ENCODE results near the gene CCDC68. TPM values are rescaled to one million over a fixed set of nuclear protein-coding genes. Genes with fewer than 3 reads are reported as not detected.

CCDC68 gene
- total and polyA plus RNA-seq, 2 of the 4 experiments (the other 2 are of a cell fraction), result 0.46 to 0.54 TPM

- in situ Hi-C loops (cut with MboI; ENCODE audit: low sequenced_read_pairs), result loop anchor here (5.0 kb wide), 1 partner anchor 185 kb away; no protein-coding TSS in a partner anchor
- peak overlapping the region; percentile 4 for H2BK5ac ChIP-seq (ENCODE audit: low read depth, low read length, poor library complexity, severe bottlenecking)
- no peak overlapping the region for H3K9ac ChIP-seq (ENCODE audit: low read depth, low read length)
- intact Hi-C loops (cut with micrococcal nuclease), result loop anchor here (5.0 kb wide), 1 partner anchor 185 kb away; no protein-coding TSS in a partner anchor
- H3K27ac ChIP-seq (ENCODE audit: insufficient read depth, low read length), result peak overlapping the region; percentile 49; the same call in 1 of the 2 replicates
- peak overlapping the region; percentile 77 for H3K14ac ChIP-seq (replicated peaks; ENCODE audit: low read depth, low read length)
- H3K4me1 ChIP-seq (ENCODE audit: control insufficient read depth, insufficient read depth, low read length), result peaks cover 8% of the 10 kb centered on the region
- dilution Hi-C loops (cut with HindIII; ENCODE audit: low sequenced_read_pairs, unreplicated experiment), result no loop called here
- no peaks in the 10 kb centered on the region; a peak in 1 of 4 replicates for H3K79me1 ChIP-seq (ENCODE audit: low read depth in 1 of 2, low read length in 2 of 2)
- peaks cover 3% of the 10 kb centered on the region; the same call in 1 of the 2 replicates for H3K9me3 ChIP-seq (ENCODE audit: control insufficient read depth, insufficient read depth, low read length)
- H3K27me3 ChIP-seq (ENCODE audit: control insufficient read depth, insufficient read depth, low read length), result no peaks in the 10 kb centered on the region
- no CpG with 5 or more reads among the region's 4 CpGs for WGBS, 2 experiments (ENCODE audit: extremely low coverage in 2 of 2, insufficient read length in 1 of 2)
- peak overlapping the region; percentile 81 for H2BK120ac ChIP-seq (ENCODE audit: low read depth, low read length)
- peak overlapping the region; percentile 75 for H2BK20ac ChIP-seq (ENCODE audit: low read depth, low read length)
- ChIA-PET POLR2A (ENCODE audit: unreplicated experiment) (no interaction called here), CTCF (no interaction called here)
- peak overlapping the region; percentile 22 for H4K91ac ChIP-seq (ENCODE audit: insufficient read depth, low read depth, low read length)
- H3K56ac ChIP-seq (ENCODE audit: extremely low read depth, insufficient read depth, low read length), result no peak overlapping the region; the same call in 1 of the 2 replicates
- H3K23ac ChIP-seq (ENCODE audit: low read depth, low read length), result peak overlapping the region; percentile 31; the same call in 1 of the 2 replicates
- H4K5ac ChIP-seq (ENCODE audit: low read depth, low read length), result peak overlapping the region; percentile 81
- peak overlapping the region; percentile 46 for H2AK5ac ChIP-seq (ENCODE audit: low read depth, low read length)
- BruUV-seq (replicated peaks), result no TSS peak
- no peak for ATAC-seq (ENCODE audit: low read depth)
- H2AFZ ChIP-seq (replicated peaks; ENCODE audit: low read length, poor library complexity), result no peak overlapping the region
- peak overlapping the region; percentile 84 for H3K4ac ChIP-seq (ENCODE audit: low read depth, low read length)
- no peaks in the 10 kb centered on the region for H3K36me3 ChIP-seq (ENCODE audit: control insufficient read depth, insufficient read depth, low read length)
- H4K8ac ChIP-seq (ENCODE audit: low read depth in 2 of 2, low read length in 2 of 2), result peak overlapping the region; percentile 37 to 53; a peak in 2 of 4 replicates
- H3K18ac ChIP-seq (ENCODE audit: low read depth, low read length), result peak overlapping the region; percentile 86
- H3K9me1 ChIP-seq (ENCODE audit: insufficient read depth, low read length), result peaks cover 7% of the 10 kb centered on the region
- no peak overlapping the region for H2AK9ac ChIP-seq (replicated peaks; ENCODE audit: low read depth, low read length, poor library complexity)
- no peaks in the 10 kb centered on the region for H4K20me1 ChIP-seq (ENCODE audit: insufficient read depth, low read length)
- no peak for DNase-seq
- no peak overlapping the region for H3K4me2 ChIP-seq (ENCODE audit: low read depth, low read length)
- no peak overlapping the region for H3K4me3 ChIP-seq (ENCODE audit: insufficient read depth, low read depth, low read length)
- TF ChIP-seq RCOR1 (IDR thresholded peaks at IDR 0.05; ENCODE audit: insufficient replicate concordance, low read length) (no peak), ELK1 (IDR thresholded peaks at IDR 0.05; ENCODE audit: borderline replicate concordance, low read depth, low read length) (no peak), POLR2A (IDR thresholded peaks at IDR 0.05; ENCODE audit: low read depth, low read length) (no peak), MAZ (IDR thresholded peaks at IDR 0.05; ENCODE audit: borderline replicate concordance, low read depth, low read length) (no peak), RFX5 (IDR thresholded peaks at IDR 0.05; ENCODE audit: low read depth, low read length) (no peak), MXI1 (IDR thresholded peaks at IDR 0.05; ENCODE audit: borderline replicate concordance, low read depth, low read length) (no peak), BHLHE40 (IDR thresholded peaks at IDR 0.05; ENCODE audit: low read depth, low read length) (no peak), CHD1 (IDR thresholded peaks at IDR 0.05; ENCODE audit: low read depth, low read length) (no peak), SMC3 (IDR thresholded peaks at IDR 0.05; ENCODE audit: low read depth, low read length) (no peak), FOS (IDR thresholded peaks at IDR 0.05; ENCODE audit: low read depth, low read length) (no peak), CTCF (conservative IDR thresholded peaks at IDR 0.05; ENCODE audit: low read depth, low read length) (no peak), RAD21 (IDR thresholded peaks at IDR 0.05; ENCODE audit: low read length) (no peak), NFE2L2 (IDR thresholded peaks at IDR 0.05; ENCODE audit: low read depth, low read length) (no peak), MAFK (IDR thresholded peaks at IDR 0.05; ENCODE audit: low read depth, low read length) (no peak), CEBPB (IDR thresholded peaks at IDR 0.05; ENCODE audit: low read depth, low read length) (no peak)
- TF ChIP-seq, protein P1, sequence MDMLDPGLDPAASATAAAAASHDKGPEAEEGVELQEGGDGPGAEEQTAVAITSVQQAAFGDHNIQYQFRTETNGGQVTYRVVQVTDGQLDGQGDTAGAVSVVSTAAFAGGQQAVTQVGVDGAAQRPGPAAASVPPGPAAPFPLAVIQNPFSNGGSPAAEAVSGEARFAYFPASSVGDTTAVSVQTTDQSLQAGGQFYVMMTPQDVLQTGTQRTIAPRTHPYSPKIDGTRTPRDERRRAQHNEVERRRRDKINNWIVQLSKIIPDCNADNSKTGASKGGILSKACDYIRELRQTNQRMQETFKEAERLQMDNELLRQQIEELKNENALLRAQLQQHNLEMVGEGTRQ (IDR thresholded peaks at IDR 0.05; ENCODE audit: low read depth, low read length), result no peak
- peak overlapping the region; percentile 95; the same call in 1 of the 3 replicates for H2BK15ac ChIP-seq (ENCODE audit: low read depth, low read length)
These were observed 2.6 kb upstream of the CCDC68 start for GRCh38 chr18:54961868-54962267.

All from IMR-90 (cell line).